HG02623 (cell line): ENCODE data around the gene ARV1.
"Not testable (repeated sequence)": the region's sequence is repeated elsewhere in the genome, so short reads cannot be mapped to it uniquely, and the experiment has no call there.

Experiments used
- ATAC-seq: cut with Tn5 transposase; IDR thresholded peaks from one replicate; pipeline ENCODE4 v1.9.1; 2021; ENCODE audit warnings: moderate library complexity; ENCODE audit not compliant: unreplicated experiment

ARV1 gene

GRCh38 chr1:231016966-231017365 is 38.1 kb downstream of the ARV1 start:
- ATAC-seq = no peak

GRCh38 chr1:231019711-231020110 is 40.8 kb downstream of the ARV1 start:
- no peak for ATAC-seq

GRCh38 chr1:231020139-231020601 is 41.3 kb downstream of the ARV1 start:
- ATAC-seq = no peak

GRCh38 chr1:231020816-231021215 is 41.9 kb downstream of the ARV1 start:
- no peak for ATAC-seq

GRCh38 chr1:231021540-231022031 is 42.7 kb downstream of the ARV1 start:
- no peak for ATAC-seq

GRCh38 chr1:231022543-231022942 is 43.6 kb downstream of the ARV1 start:
- ATAC-seq = not testable (repeated sequence)

GRCh38 chr1:231023150-231023549 is 44.3 kb downstream of the ARV1 start:
- no peak for ATAC-seq

GRCh38 chr1:231026576-231026975 is 47.7 kb downstream of the ARV1 start:
- ATAC-seq = no peak

GRCh38 chr1:231027136-231027925 is 48.4 kb downstream of the ARV1 start:
- no peak for ATAC-seq

GRCh38 chr1:231027971-231028370 is 49.1 kb downstream of the ARV1 start:
- no peak for ATAC-seq

GRCh38 chr1:231028682-231029081 is 49.8 kb downstream of the ARV1 start:
- no peak for ATAC-seq

- ATAC-seq = not testable (repeated sequence)
These were observed 50.4 kb downstream of the ARV1 start for GRCh38 chr1:231029247-231029646.

- ATAC-seq = no peak
These were observed 50.9 kb downstream of the ARV1 start for GRCh38 chr1:231029841-231030240.

- no peak for ATAC-seq
These were observed 54.1 kb downstream of the ARV1 start for GRCh38 chr1:231032963-231033362.

- ATAC-seq = no peak
These were observed 56.9 kb downstream of the ARV1 start for GRCh38 chr1:231035799-231036198.

GRCh38 chr1:231036416-231036815 is 57.5 kb downstream of the ARV1 start:
- no peak for ATAC-seq

- no peak for ATAC-seq
These were observed 59.0 kb downstream of the ARV1 start for GRCh38 chr1:231037585-231038517.

GRCh38 chr1:231039161-231040018 is 60.5 kb downstream of the ARV1 start:
- peak; percentile 25 for ATAC-seq

GRCh38 chr1:231040019-231040799 is 61.3 kb downstream of the ARV1 start, which contains the start of gene FAM89A:
Gene FAM89A (minus strand): TSS chr1:231040254. CDS start chr1:231040211, 43 bp downstream.
- peak; percentile 43 for ATAC-seq
